Endothelial cell of umbilical vein (primary cell): Measurements from ENCODE around the gene SLC6A19. TPM values are rescaled to one million over a fixed set of nuclear protein-coding genes. Genes with fewer than 3 reads are reported as not detected.

Experiments
- BruUV-seq: library from RNA; stranded (reverse); fragments of 400-500 nt; replicated peaks from 2 replicates; lab custom pipeline; 2021; lab: Mats Ljungman, UMichigan
- CTCF ChIA-PET: fragments of 300-600, 350-600 bp; sonication (Branson Sonifier 250); formaldehyde crosslinking; loops from one replicate; lab custom pipeline; 2021; ENCODE audit warnings: antibody characterized with exemption, inconsistent platforms; lab: Charles Lee
- POLR2A ChIA-PET: fragments of 300-600, 350-600 bp; sonication (Branson Sonifier 250); formaldehyde crosslinking; loops from one replicate; lab custom pipeline; 2021; ENCODE audit warnings: antibody characterized with exemption, inconsistent platforms; lab: Charles Lee
- DNase-seq: peaks from one replicate; pipeline ENCODE4 v3.0.0-alpha.2; 2011; ENCODE audit warnings: low read depth, low spot score
- FAIRE-seq: peaks from 2 replicates; lab custom pipeline; 2011; peaks lifted over from hg19 to GRCh38; lab: Jason Lieb, UNC
- H2AFZ ChIP-seq: 2 replicates; pipeline ENCODE4 v1.6.0; 2012; ENCODE audit warnings: low read depth, low read length, control low read depth, inconsistent platforms
- H3K27ac ChIP-seq: 2 replicates; pipeline ENCODE4 v1.5.1; 2011; ENCODE audit warnings: low read depth, mild to moderate bottlenecking, control low read depth, low read length, moderate library complexity; ENCODE audit not compliant: insufficient read depth
- H3K27me3 ChIP-seq, 2 experiments: 2 replicates each; pipeline versions ENCODE4 v1.6.0 to v1.6.1; 2011; ENCODE audit warnings: low read length in 2 of 2, mixed read lengths in 1 of 2; ENCODE audit not compliant: control insufficient read depth in 2 of 2, insufficient read depth in 2 of 2
- H3K36me3 ChIP-seq, 2 experiments: 2 replicates in 1 of 2; 3 replicates in 1 of 2; pipeline ENCODE4 v1.5.1; 2011; ENCODE audit warnings: low read length in 2 of 2, mild to moderate bottlenecking in 1 of 2, moderate library complexity in 1 of 2; ENCODE audit not compliant: control insufficient read depth in 2 of 2, insufficient read depth in 2 of 2; ENCODE audit errors: extremely low read depth in 1 of 2
- H3K4me1 ChIP-seq: 3 replicates; pipeline ENCODE4 v1.5.1; 2011; ENCODE audit warnings: mild to moderate bottlenecking, low read length; ENCODE audit not compliant: control insufficient read depth, insufficient read depth; ENCODE audit errors: extremely low read depth
- H3K4me2 ChIP-seq: 2 replicates; pipeline ENCODE4 v1.6.1; 2011; ENCODE audit warnings: low read length, control low read depth, mixed read lengths; ENCODE audit not compliant: insufficient read depth
- H3K4me3 ChIP-seq, 3 experiments: fragments of 200-600 bp in 1 of 3; sonication (generic), shearing (Covaris generic) in 1 of 3; replicated peaks in 1 of 3; 2 replicates each; pipeline ENCODE4 v1.5.1; 2011 to 2016; ENCODE audit warnings: control low read depth in 3 of 3, low read length in 3 of 3, mild to moderate bottlenecking in 2 of 3, inconsistent platforms in 1 of 3, low read depth in 1 of 3, moderate library complexity in 1 of 3; ENCODE audit not compliant: insufficient read depth in 1 of 3
- H3K79me2 ChIP-seq: 2 replicates; pipeline ENCODE4 v1.6.0; 2012; ENCODE audit warnings: low read length, inconsistent platforms; ENCODE audit not compliant: control insufficient read depth, insufficient read depth
- H3K9ac ChIP-seq: replicated peaks from 2 replicates; pipeline ENCODE3; 2011; ENCODE audit warnings: low read length, control low read depth; ENCODE audit not compliant: insufficient read depth; ENCODE audit errors: extremely low read depth
- H3K9me1 ChIP-seq: replicated peaks from 3 replicates; pipeline ENCODE4 v1.6.0; 2011; ENCODE audit warnings: mild to moderate bottlenecking, low read length; ENCODE audit not compliant: control insufficient read depth, insufficient read depth; ENCODE audit errors: extremely low read depth
- H3K9me3 ChIP-seq: replicated peaks from 2 replicates; pipeline ENCODE4 v1.5.1; 2012; ENCODE audit warnings: low read length, inconsistent platforms; ENCODE audit not compliant: control insufficient read depth, insufficient read depth
- H4K20me1 ChIP-seq: replicated peaks from 2 replicates; pipeline ENCODE3; 2011; ENCODE audit warnings: mild to moderate bottlenecking, low read length; ENCODE audit not compliant: control insufficient read depth, insufficient read depth; ENCODE audit errors: extremely low read depth
- CTCF ChIP-seq, 2 donors: IDR thresholded peaks; 1 replicate in 1 of 2; 2 replicates in 1 of 2; pipeline ENCODE4 v1.5.1; 2011; ENCODE audit warnings: low read length in 2 of 2, mild to moderate bottlenecking in 2 of 2, moderate library complexity in 2 of 2, control low read depth in 1 of 2, inconsistent platforms in 1 of 2, low read depth in 1 of 2; ENCODE audit not compliant: insufficient read depth in 1 of 2; ENCODE audit errors: extremely low read depth in 1 of 2
- EZH2 ChIP-seq: IDR thresholded peaks from 2 replicates; pipeline ENCODE4 v1.6.1; 2012; ENCODE audit warnings: borderline replicate concordance, low read depth, mild to moderate bottlenecking, moderate library complexity, low read length, inconsistent platforms; ENCODE audit not compliant: severe bottlenecking
- FOS ChIP-seq: IDR thresholded peaks from 2 replicates; pipeline ENCODE4 v1.6.1; 2011; ENCODE audit warnings: mild to moderate bottlenecking, low read length, moderate library complexity, borderline replicate concordance; ENCODE audit not compliant: insufficient read depth
- GATA2 ChIP-seq: IDR thresholded peaks from 2 replicates; pipeline ENCODE4 v1.7.0; 2011; ENCODE audit warnings: low read depth, mild to moderate bottlenecking, moderate library complexity, mixed read lengths, low read length; ENCODE audit not compliant: insufficient read length, insufficient read depth
- JUN ChIP-seq: IDR thresholded peaks from 2 replicates; pipeline ENCODE4 v1.6.1; 2011; ENCODE audit warnings: borderline replicate concordance, low read depth; ENCODE audit not compliant: insufficient read length, insufficient read depth
- MAX ChIP-seq: IDR thresholded peaks from 2 replicates; pipeline ENCODE4 v1.6.1; 2011; ENCODE audit not compliant: insufficient read depth, insufficient read length
- MYC ChIP-seq: IDR thresholded peaks from one replicate; pipeline ENCODE4 v1.6.1; 2011; ENCODE audit warnings: mild to moderate bottlenecking, low read depth, low read length
- POLR2A ChIP-seq: IDR thresholded peaks from 2 replicates; pipeline ENCODE4 v1.6.1; 2012; ENCODE audit warnings: low read depth, mild to moderate bottlenecking, control low read depth, low read length
- POLR2AphosphoS5 ChIP-seq: IDR thresholded peaks from 2 replicates; pipeline ENCODE4 v1.6.1; 2012; ENCODE audit warnings: low read depth, mild to moderate bottlenecking, control low read depth, low read length, moderate library complexity; ENCODE audit not compliant: insufficient read depth
- dilution Hi-C: fragments of 300-500 bp; cut with MboI; formaldehyde crosslinking; loops from one replicate; pipeline ENCODE4 v1.15.0; 2019; ENCODE audit warnings: low sequenced_read_pairs; ENCODE audit not compliant: extremely low pct_ligation_motif_present
- intact Hi-C: fragments of 100-400 bp; cut with micrococcal nuclease; formaldehyde crosslinking; loops from one replicate; pipeline ENCODE4 v1.10.0; 2022
- polyA plus RNA-seq, 4 experiments: library from polyadenylated mRNA; depleted of rRNA in 3 of 4; stranded (reverse) in 3 of 4; unstranded in 1 of 4; fragments of >200 nt; gene quantifications; 2 replicates each; pipeline versions ENCODE4 v1.2.1 to v1.2.3, GENCODE V29; 2011 to 2012; ENCODE audit warnings: missing spikeins in 1 of 4
- total RNA-seq: library from RNA; stranded (reverse); gene quantifications from 2 replicates; pipeline ENCODE4 v1.2.3, GENCODE V29; 2021

The SLC6A19 gene
- total and polyA plus RNA-seq, 2 donors (not counting 3 experiments of a cell fraction or from before 2014, with no cell fraction given) = not detected

- Histone ChIP-seq H3K4me2 (no peak overlapping the region), H3K79me2 (no peaks in the 10 kb centered on the region), H3K27ac (no peak overlapping the region), H4K20me1 (no peaks in the 10 kb centered on the region), H2AFZ (no peak overlapping the region), H3K9ac (no peak overlapping the region), H3K4me3 (no peak overlapping the region), H3K9me1 (no peaks in the 10 kb centered on the region), H3K36me3 (no peaks in the 10 kb centered on the region), H3K4me1 (no peaks in the 10 kb centered on the region), H3K9me3 (no peaks in the 10 kb centered on the region), H3K27me3 (peaks cover 0 to under 1% of the 10 kb centered on the region in 2 experiments)
- intact Hi-C loops = no loop called here
- DNase-seq (no peak), FAIRE-seq (no peak)
- dilution Hi-C loops = no loop called here
- BruUV-seq = no TSS peak
- TF ChIP-seq FOS = no peak
- no peak for TF ChIP-seq MYC
- no peak for TF ChIP-seq EZH2
- TF ChIP-seq JUN = no peak
- TF ChIP-seq POLR2AphosphoS5 = no peak
- TF ChIP-seq CTCF (IDR thresholded peaks at IDR 0.05; ENCODE audit: extremely low read depth in 1 of 2, insufficient read depth in 1 of 2, low read depth in 1 of 2, low read length in 2 of 2) = no peak
- no peak for TF ChIP-seq MAX
- no peak for TF ChIP-seq POLR2A
- TF ChIP-seq GATA2 = no peak
- CTCF ChIA-PET = interaction anchor here (1.1 kb wide), 1 partner anchor 25 kb away, joined by 3 read pairs; no protein-coding TSS in a partner anchor
- POLR2A ChIA-PET = no interaction called here
Measured at GRCh38 chr5:1163879-1164278, 37.5 kb upstream of the SLC6A19 start.
